CD4-positive, CD25-positive, alpha-beta regulatory T cell (primary cell): ENCODE results near the gene CALML4. TPM values are rescaled to one million over a fixed set of nuclear protein-coding genes. Genes with fewer than 3 reads are reported as not detected.

Source experiments
- ATAC-seq, 2 donors: fragments of 150-1000 bp; cut with Tn5 transposase; one replicate each; pipeline ENCODE4 v1.10.0; 2021; ENCODE audit warnings: low read depth in 2 of 2, moderate number of reproducible peaks in 2 of 2, moderate library complexity in 1 of 2
- DNase-seq, 3 donors: peaks; one replicate each; pipeline versions ENCODE4 v3.0.0 to v3.0.0-alpha.2; 2012 to 2022; ENCODE audit warnings: mixed read lengths in 1 of 3
- H3K27ac ChIP-seq: one replicate; pipeline ENCODE4 v1.7.0; 2013; ENCODE audit warnings: mild to moderate bottlenecking, low read length; ENCODE audit not compliant: insufficient read depth, poor library complexity, severe bottlenecking
- H3K27me3 ChIP-seq: one replicate; pipeline ENCODE4 v1.7.0; 2013; ENCODE audit warnings: low read length; ENCODE audit not compliant: control insufficient read depth, insufficient read depth
- H3K36me3 ChIP-seq: one replicate; pipeline ENCODE4 v1.7.0; 2013; ENCODE audit warnings: mild to moderate bottlenecking, low read length, moderate library complexity; ENCODE audit not compliant: control insufficient read depth, insufficient read depth
- H3K4me1 ChIP-seq: 2 replicates; pipeline ENCODE4 v1.7.0; 2013; ENCODE audit warnings: mild to moderate bottlenecking, low read length; ENCODE audit not compliant: insufficient read depth, control insufficient read depth, poor library complexity, severe bottlenecking
- H3K4me3 ChIP-seq: one replicate; pipeline ENCODE4 v1.7.0; 2013; ENCODE audit warnings: low read depth, mild to moderate bottlenecking, low read length, moderate library complexity
- H3K9me3 ChIP-seq, 2 experiments: 1 replicate in 1 of 2; 2 replicates in 1 of 2; pipeline ENCODE4 v1.7.0; 2013; ENCODE audit warnings: low read length in 2 of 2, mild to moderate bottlenecking in 1 of 2, moderate library complexity in 1 of 2; ENCODE audit not compliant: control insufficient read depth in 2 of 2
- H3K27ac Mint-ChIP-seq, 3 donors: one replicate each; pipeline ENCODE4 v1.8.0; 2020 to 2022; ENCODE audit warnings: mild to moderate bottlenecking in 3 of 3, mixed read lengths in 3 of 3, moderate library complexity in 2 of 3
- H3K27me3 Mint-ChIP-seq: one replicate; pipeline ENCODE4 v1.8.0; 2022; ENCODE audit warnings: mild to moderate bottlenecking, mixed read lengths
- H3K36me3 Mint-ChIP-seq: one replicate; pipeline ENCODE4 v1.8.0; 2020; ENCODE audit warnings: mixed read lengths
- H3K4me1 Mint-ChIP-seq, 4 donors: one replicate each; pipeline ENCODE4 v1.8.0; 2020 to 2022; ENCODE audit warnings: mixed read lengths in 4 of 4, mild to moderate bottlenecking in 1 of 4
- H3K4me3 Mint-ChIP-seq, 4 donors: one replicate each; pipeline ENCODE4 v1.8.0; 2020 to 2022; ENCODE audit warnings: mild to moderate bottlenecking in 4 of 4, mixed read lengths in 4 of 4, moderate library complexity in 3 of 4
- H3K9me3 Mint-ChIP-seq, 7 donors: one replicate each; pipeline ENCODE4 v1.8.0; 2020 to 2022; ENCODE audit warnings: mixed read lengths in 7 of 7, mild to moderate bottlenecking in 3 of 7, moderate library complexity in 2 of 7
- polyA plus RNA-seq, 4 donors: library from polyadenylated mRNA; unstranded; fragments of 300-500 nt; fragmentation: Illumina TruSeq; gene quantifications; one replicate each; pipeline ENCODE4 v1.2.3, GENCODE V29; 2021
- total RNA-seq: library from RNA; stranded (reverse); gene quantifications from one replicate; pipeline ENCODE4 v1.2.3, GENCODE V29; 2022

The CALML4 gene
- total and polyA plus RNA-seq, 5 donors from 2014 or later = 0.17 to 3.2 (median 0.78) TPM

DNA sequence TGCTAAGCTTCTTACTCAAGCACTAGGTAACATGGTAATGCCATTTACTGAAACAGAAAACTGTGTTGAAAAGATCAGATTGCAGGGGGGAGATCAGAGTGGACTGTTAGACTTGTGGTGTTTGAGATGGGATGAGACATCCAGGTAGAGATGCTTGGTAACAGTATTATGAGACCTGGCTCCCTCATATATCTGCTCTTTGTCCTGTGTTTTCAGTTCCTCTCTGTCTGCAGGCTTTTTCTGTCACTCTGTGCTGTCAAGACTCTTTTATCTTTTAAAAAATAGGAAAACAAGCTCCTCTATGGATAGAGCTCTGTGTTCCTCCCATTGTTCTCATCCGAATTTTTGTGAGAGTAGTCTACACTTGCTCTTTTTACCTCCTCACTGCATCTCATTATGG, 48.1 kb downstream of the CALML4 start:
- H3K36me3 Mint-ChIP-seq = peaks cover 34% of the 10 kb centered on the region
- H3K27me3 Mint-ChIP-seq = no peaks in the 10 kb centered on the region
- Histone ChIP-seq H3K9me3 (no peaks in the 10 kb centered on the region), H3K27ac (no peak overlapping the region), H3K4me1 (no peaks in the 10 kb centered on the region), H3K36me3 (peaks cover 75% of the 10 kb centered on the region), H3K27me3 (no peaks in the 10 kb centered on the region), H3K4me3 (no peak overlapping the region)
- no peak for ATAC-seq
- H3K27ac Mint-ChIP-seq = no peak overlapping the region
- H3K4me1 Mint-ChIP-seq = peaks cover 0 to 12% (median 4%) of the 10 kb centered on the region in 4 donors
- no peak for DNase-seq
- no peak overlapping the region for H3K4me3 Mint-ChIP-seq
- no peaks in the 10 kb centered on the region for H3K9me3 Mint-ChIP-seq

DNA sequence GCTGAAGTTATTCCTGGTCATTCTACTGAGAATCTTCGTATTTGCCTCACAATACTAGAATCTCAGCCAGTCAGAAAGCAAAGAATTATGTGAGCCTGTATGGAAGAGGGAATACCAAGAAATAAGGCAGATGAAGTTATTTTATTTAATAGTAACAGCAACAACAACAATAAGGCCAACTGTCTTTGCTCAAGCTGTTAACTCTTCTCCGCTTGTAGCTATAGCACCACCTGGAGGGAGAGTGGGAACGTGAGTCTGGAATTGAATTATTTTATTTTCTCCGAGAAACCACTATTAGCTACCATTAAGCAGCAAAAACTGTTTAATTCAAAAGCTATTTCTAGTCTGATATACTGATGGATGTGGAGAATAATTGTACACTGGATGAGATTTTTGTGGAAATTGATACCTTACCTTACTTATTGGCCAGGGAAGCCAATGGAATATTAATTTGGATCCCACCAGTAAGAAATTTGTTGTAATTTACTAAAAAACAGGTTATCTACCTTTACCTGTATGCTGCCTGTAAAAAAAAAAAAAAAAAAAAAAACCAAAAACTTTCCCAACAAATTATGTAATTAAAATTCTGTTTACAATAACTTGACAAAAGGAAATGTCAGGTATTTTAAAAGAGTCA, 50.1 kb downstream of the CALML4 start:
- Mint-ChIP-seq H3K36me3 (peaks cover 21% of the 10 kb centered on the region), H3K27ac (no peak overlapping the region), H3K27me3 (no peaks in the 10 kb centered on the region), H3K4me1 (peaks cover 0 to 12% (median 3%) of the 10 kb centered on the region in 4 donors), H3K9me3 (no peaks in the 10 kb centered on the region), H3K4me3 (no peak overlapping the region)
- H3K27ac ChIP-seq = no peak overlapping the region
- H3K36me3 ChIP-seq = peaks cover 61% of the 10 kb centered on the region
- no peak overlapping the region for H3K4me3 ChIP-seq
- DNase-seq (peak in 2 of 3 donors; percentile 22 to 36), ATAC-seq (no peak)
- no peaks in the 10 kb centered on the region for H3K27me3 ChIP-seq
- no peaks in the 10 kb centered on the region for H3K9me3 ChIP-seq
- H3K4me1 ChIP-seq = no peaks in the 10 kb centered on the region

DNA sequence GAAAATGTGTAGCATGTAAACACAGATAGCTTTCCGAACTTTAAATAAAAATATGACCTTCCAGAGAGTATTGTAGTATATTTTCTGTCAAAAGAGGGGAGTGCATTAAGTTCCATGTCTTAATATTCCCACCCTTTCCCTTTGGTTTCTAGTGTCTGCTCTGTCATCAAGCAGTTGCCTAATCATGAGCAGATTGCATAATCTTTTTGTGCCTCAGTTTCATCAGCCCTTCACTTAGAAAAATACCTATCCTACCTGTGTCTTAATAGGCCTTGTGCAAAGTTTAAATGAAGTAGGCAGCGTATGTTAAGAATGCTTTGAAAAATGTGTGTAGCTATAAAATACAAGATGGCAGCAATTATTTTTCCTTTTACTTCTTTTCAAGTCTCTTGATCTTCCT, 52.8 kb downstream of the CALML4 start:
- no peak overlapping the region for H3K4me3 ChIP-seq
- peaks cover 50% of the 10 kb centered on the region for H3K36me3 ChIP-seq
- H3K27ac ChIP-seq = no peak overlapping the region
- ATAC-seq = no peak
- Mint-ChIP-seq H3K27ac (peak overlapping the region in 2 of 3 donors; percentile 43 to 72), H3K36me3 (peaks cover 31% of the 10 kb centered on the region), H3K4me1 (peaks cover 5 to 22% (median 12%) of the 10 kb centered on the region in 4 donors), H3K9me3 (no peaks in the 10 kb centered on the region), H3K4me3 (no peak overlapping the region), H3K27me3 (no peaks in the 10 kb centered on the region)
- no peaks in the 10 kb centered on the region for H3K4me1 ChIP-seq
- DNase-seq = no peak
- no peaks in the 10 kb centered on the region for H3K27me3 ChIP-seq
- no peaks in the 10 kb centered on the region for H3K9me3 ChIP-seq

DNA sequence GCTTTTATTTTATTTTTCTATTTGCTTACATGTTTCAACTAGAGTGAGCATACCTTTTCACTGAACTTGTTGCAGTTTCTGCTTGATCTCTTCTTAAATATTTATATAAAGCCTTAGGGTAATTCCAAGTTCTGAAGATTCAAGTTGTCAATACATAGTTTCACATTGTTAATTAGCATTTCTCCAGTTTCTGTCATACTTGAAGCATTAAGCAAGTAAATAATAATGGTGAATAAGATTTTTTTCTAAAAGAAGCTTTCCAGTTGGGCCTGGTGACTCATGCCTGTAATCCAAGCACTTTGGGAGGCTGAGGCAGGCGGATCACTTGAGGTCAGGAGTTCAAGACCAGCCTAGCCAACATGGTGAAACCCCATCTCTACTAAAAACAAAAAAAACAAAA, 53.9 kb downstream of the CALML4 start:
- H3K27me3 Mint-ChIP-seq = no peaks in the 10 kb centered on the region

DNA sequence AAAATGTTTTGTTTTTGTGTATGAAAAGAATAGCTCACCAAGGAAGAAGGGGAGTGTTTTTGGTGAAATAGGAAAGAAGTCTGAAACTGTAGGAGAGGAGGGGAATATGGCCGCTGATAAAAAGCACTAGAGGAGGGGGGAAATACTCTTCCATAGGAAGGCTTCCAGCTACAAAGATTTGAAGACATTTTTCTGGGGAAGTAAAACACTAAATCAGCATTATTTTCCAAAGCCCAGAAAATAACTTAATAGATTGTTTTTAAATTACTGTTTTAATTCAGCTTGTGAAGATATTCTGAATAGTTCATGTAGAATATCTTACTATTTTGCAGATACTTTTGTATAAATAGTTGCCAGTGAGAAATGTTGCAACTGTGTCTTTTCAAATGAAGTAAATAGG, 54.9 kb downstream of the CALML4 start:
- Histone ChIP-seq H3K4me3 (no peak overlapping the region), H3K27ac (no peak overlapping the region), H3K27me3 (no peaks in the 10 kb centered on the region), H3K4me1 (no peaks in the 10 kb centered on the region), H3K36me3 (peaks cover 53% of the 10 kb centered on the region), H3K9me3 (no peaks in the 10 kb centered on the region)
- Mint-ChIP-seq H3K9me3 (no peaks in the 10 kb centered on the region), H3K27me3 (no peaks in the 10 kb centered on the region), H3K4me1 (peaks cover 5 to 24% (median 18%) of the 10 kb centered on the region in 4 donors), H3K36me3 (peaks cover 47% of the 10 kb centered on the region), H3K4me3 (no peak overlapping the region), H3K27ac (no peak overlapping the region)
- DNase-seq (no peak), ATAC-seq (no peak)

More for the DNA sequence above, 53.9 kb downstream of the CALML4 start:
- H3K4me3 Mint-ChIP-seq = no peak overlapping the region
- Histone ChIP-seq H3K36me3 (peaks cover 54% of the 10 kb centered on the region), H3K4me1 (no peaks in the 10 kb centered on the region), H3K27ac (no peak overlapping the region), H3K9me3 (no peaks in the 10 kb centered on the region), H3K4me3 (no peak overlapping the region), H3K27me3 (no peaks in the 10 kb centered on the region)
- H3K36me3 Mint-ChIP-seq = peaks cover 42% of the 10 kb centered on the region
- ATAC-seq = no peak
- H3K9me3 Mint-ChIP-seq = no peaks in the 10 kb centered on the region
- no peak for DNase-seq
- H3K27ac Mint-ChIP-seq = no peak overlapping the region
- H3K4me1 Mint-ChIP-seq = peaks cover 5 to 22% (median 15%) of the 10 kb centered on the region in 4 donors

DNA sequence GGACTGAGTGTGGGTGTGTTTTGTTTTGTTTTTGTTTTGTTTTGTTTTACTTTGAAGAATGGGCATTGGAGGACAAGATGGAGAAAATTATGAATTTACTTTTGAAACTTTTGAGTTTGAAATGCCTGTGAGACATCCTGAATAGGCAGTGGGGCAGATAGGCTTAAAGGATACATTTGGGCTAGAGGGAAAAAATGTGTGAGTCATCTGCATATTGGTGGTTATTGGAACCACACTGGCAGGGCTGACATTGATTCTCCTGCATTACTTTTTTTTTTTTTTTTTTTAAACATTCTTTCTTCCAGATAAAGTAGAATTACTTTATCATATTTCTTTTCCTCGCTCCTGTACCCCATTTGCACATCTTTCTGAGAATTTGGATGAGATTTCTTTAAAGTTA, 56.1 kb downstream of the CALML4 start:
- H3K9me3 Mint-ChIP-seq = no peaks in the 10 kb centered on the region
- Histone ChIP-seq H3K27ac (no peak overlapping the region), H3K9me3 (no peaks in the 10 kb centered on the region), H3K36me3 (peaks cover 50% of the 10 kb centered on the region), H3K27me3 (no peaks in the 10 kb centered on the region), H3K4me3 (no peak overlapping the region), H3K4me1 (no peaks in the 10 kb centered on the region)
- ATAC-seq = no peak
- H3K27me3 Mint-ChIP-seq = no peaks in the 10 kb centered on the region
- no peak overlapping the region for H3K4me3 Mint-ChIP-seq
- H3K27ac Mint-ChIP-seq = peak overlapping the region in 2 of 3 donors; percentile 9 to 61
- no peak for DNase-seq
- peaks cover 8 to 25% (median 20%) of the 10 kb centered on the region in 4 donors for H3K4me1 Mint-ChIP-seq
- H3K36me3 Mint-ChIP-seq = peaks cover 43% of the 10 kb centered on the region

DNA sequence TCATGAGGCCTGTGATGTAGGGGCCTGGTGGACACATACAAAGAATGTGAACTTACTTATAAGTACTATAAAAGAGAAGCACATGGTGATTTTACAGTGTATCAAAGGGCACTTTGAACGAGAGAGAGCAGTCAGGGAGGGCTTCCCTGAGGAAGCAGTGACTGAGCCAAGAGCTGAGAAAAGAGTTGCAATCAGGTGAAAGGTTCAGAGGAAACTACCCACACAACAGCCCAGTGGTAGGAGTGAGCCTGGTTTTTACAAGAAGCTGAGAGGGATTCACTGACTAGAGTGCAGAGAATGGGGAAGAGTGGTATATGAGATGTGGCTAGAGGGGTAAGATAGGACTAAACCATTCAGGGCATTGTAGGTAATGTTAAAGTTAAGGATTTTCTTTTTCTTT, 57.1 kb downstream of the CALML4 start:
- H3K4me1 ChIP-seq = no peaks in the 10 kb centered on the region

DNA sequence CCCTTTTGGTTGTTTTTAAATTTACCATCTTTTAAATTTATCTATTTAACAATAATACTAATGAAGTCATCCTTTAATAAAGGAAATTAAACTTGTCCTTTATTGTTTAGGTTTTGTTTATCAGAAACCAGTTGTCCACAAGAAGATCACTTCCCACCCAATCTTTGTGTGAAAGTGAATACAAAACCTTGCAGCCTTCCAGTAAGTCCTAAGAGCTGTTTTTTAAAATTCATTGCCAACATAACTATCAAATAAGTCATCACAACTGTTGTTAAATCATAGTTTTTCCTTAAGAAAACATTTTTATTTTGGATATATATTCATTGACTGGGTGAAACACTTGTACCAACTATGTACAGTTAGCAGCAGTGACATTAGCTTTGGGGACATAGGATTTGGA, 59.4 kb downstream of the CALML4 start:
- no peak overlapping the region for H3K4me3 Mint-ChIP-seq
- H3K9me3 Mint-ChIP-seq = no peaks in the 10 kb centered on the region
- H3K27me3 Mint-ChIP-seq = no peaks in the 10 kb centered on the region
- Histone ChIP-seq H3K36me3 (peaks cover 48% of the 10 kb centered on the region), H3K27me3 (no peaks in the 10 kb centered on the region), H3K27ac (no peak overlapping the region), H3K4me1 (no peaks in the 10 kb centered on the region), H3K4me3 (no peak overlapping the region), H3K9me3 (no peaks in the 10 kb centered on the region)
- DNase-seq = no peak
- H3K36me3 Mint-ChIP-seq = peaks cover 28% of the 10 kb centered on the region
- H3K4me1 Mint-ChIP-seq = peaks cover 17 to 36% (median 27%) of the 10 kb centered on the region in 4 donors
- H3K27ac Mint-ChIP-seq = no peak overlapping the region
- ATAC-seq = no peak

More for the DNA sequence above, 57.1 kb downstream of the CALML4 start:
- peaks cover 44% of the 10 kb centered on the region for H3K36me3 ChIP-seq
- H3K4me3 ChIP-seq = no peak overlapping the region
- H3K27ac ChIP-seq = no peak overlapping the region
- peaks cover 36% of the 10 kb centered on the region for H3K36me3 Mint-ChIP-seq
- ATAC-seq (no peak), DNase-seq (no peak)
- no peak overlapping the region for H3K27ac Mint-ChIP-seq
- no peak overlapping the region for H3K4me3 Mint-ChIP-seq
- H3K27me3 Mint-ChIP-seq = no peaks in the 10 kb centered on the region
- H3K9me3 Mint-ChIP-seq = no peaks in the 10 kb centered on the region
- no peaks in the 10 kb centered on the region for H3K27me3 ChIP-seq
- H3K9me3 ChIP-seq = no peaks in the 10 kb centered on the region
- peaks cover 17 to 31% (median 25%) of the 10 kb centered on the region in 4 donors for H3K4me1 Mint-ChIP-seq
